ENCODE measurements around the gene PET117.
A peak's percentile ranks its signal among the peaks of the same experiment; 100 is the strongest.
"Not testable (repeated sequence)": the region's sequence is repeated elsewhere in the genome, so short reads cannot be mapped to it uniquely, and the experiment has no call there.

Gene PET117, protein sequence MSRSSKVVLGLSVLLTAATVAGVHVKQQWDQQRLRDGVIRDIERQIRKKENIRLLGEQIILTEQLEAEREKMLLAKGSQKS

DNA sequence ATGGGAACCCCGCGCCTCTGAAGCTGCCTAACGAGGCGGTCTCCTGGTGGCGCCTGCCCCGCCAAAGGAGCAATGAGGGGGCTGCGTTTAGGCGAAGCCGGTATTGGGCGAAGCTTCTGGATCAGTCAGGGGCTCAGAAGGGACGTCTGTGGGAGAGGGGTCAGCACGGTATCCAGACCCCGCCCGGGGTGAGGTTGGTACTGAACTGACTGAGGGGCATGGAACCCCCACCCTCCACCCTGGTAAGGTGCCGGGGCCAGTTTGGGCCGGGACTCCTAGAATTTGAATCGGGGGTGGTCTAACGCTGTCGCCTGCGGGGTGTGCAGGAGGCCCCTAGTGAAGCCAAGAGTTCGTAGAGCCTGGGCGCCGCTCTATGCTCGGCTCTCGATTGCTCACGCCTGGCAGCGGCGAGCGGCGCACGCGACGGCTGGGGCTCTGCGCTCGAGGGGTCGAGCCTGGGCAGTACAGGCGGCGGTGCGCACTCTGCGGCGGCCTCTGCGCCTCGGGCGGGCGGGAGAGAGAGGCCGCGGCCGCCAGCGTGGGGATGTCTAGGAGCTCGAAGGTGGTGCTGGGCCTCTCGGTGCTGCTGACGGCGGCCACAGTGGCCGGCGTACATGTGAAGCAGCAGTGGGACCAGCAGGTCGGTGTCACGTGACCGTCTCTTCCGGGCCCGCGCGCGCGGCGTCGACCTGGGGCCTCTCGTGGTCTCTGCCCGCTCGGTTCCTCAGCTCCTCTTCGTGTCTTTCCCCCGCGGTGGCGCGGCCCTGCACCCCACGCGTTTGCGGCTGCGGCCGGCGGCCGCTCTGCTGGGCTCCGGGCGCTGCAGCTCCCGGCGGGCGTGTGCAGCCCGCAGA is at the start of gene PET117, which contains the start of gene KAT14:
TSS of gene PET117 (plus strand) at position 452 of the 854 bp plus-strand sequence. CDS start at position 545, 93 bp downstream.
TSS of gene KAT14 (plus strand) at position 452 of the 854 bp plus-strand sequence. CDS start 4,798 bp downstream, outside the sequence.
- TF ChIP-seq, protein P1, sequence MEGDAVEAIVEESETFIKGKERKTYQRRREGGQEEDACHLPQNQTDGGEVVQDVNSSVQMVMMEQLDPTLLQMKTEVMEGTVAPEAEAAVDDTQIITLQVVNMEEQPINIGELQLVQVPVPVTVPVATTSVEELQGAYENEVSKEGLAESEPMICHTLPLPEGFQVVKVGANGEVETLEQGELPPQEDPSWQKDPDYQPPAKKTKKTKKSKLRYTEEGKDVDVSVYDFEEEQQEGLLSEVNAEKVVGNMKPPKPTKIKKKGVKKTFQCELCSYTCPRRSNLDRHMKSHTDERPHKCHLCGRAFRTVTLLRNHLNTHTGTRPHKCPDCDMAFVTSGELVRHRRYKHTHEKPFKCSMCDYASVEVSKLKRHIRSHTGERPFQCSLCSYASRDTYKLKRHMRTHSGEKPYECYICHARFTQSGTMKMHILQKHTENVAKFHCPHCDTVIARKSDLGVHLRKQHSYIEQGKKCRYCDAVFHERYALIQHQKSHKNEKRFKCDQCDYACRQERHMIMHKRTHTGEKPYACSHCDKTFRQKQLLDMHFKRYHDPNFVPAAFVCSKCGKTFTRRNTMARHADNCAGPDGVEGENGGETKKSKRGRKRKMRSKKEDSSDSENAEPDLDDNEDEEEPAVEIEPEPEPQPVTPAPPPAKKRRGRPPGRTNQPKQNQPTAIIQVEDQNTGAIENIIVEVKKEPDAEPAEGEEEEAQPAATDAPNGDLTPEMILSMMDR (IDR thresholded peaks at IDR 0.05; ENCODE audit: extremely low read depth, insufficient read depth, missing control alignments) = no peak
- in situ Hi-C loops (cut with MboI; ENCODE audit: low pct_unique_long_range_greater_than_20kb, low sequenced_read_pairs, unreplicated experiment) = no loop called here
- peak; percentile 89 for DNase-seq (ENCODE audit: low spot score)

DNA sequence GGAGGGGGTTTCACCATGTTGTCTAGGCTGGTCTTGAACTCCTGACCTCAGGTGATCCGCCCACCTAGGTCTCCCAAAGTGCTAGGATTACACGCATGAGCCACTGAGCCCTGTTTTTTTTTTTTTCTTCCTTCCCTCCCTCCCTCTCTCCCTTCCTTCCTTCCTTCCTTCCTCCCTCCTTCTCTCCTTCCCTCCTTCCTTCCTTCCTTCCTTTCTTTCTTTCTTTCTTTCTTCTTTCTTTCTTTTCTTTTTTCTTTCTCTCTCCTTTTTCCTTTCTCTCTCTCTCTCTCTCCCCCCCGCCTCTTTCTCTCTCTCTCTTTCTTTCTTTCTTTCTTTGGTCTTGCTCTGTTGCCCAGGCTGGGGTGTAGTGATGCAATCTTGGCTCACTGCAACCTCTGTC is 49.4 kb upstream of the PET117 start:
- in situ Hi-C loops (cut with MboI; ENCODE audit: low pct_unique_long_range_greater_than_20kb, low sequenced_read_pairs, unreplicated experiment) = not testable (repeated sequence)

DNA sequence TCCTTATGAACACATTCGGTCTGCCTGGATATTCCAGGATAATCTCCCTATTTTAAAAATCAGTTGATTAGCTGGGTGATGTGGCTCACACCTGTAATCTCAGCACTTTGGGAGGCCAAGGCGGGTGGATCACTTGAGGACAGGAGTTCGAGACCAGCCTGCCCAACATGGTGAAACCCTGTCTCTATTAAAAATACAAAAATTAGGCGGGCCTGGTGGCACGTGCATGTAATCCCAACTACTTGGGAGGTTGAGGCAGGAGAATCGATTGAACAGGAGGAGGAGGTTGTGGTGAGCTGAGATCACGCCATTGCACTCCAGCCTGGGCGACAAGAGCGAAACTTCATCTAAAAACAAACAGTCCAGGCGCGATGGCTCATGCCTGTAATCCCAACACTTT is 48.8 kb upstream of the PET117 start:
- in situ Hi-C loops (cut with MboI; ENCODE audit: low pct_unique_long_range_greater_than_20kb, low sequenced_read_pairs, unreplicated experiment); DNase-seq (ENCODE audit: low spot score): not testable (repeated sequence)

More for the DNA sequence above, 49.4 kb upstream of the PET117 start:
- not testable (repeated sequence) for DNase-seq (ENCODE audit: low spot score)

DNA sequence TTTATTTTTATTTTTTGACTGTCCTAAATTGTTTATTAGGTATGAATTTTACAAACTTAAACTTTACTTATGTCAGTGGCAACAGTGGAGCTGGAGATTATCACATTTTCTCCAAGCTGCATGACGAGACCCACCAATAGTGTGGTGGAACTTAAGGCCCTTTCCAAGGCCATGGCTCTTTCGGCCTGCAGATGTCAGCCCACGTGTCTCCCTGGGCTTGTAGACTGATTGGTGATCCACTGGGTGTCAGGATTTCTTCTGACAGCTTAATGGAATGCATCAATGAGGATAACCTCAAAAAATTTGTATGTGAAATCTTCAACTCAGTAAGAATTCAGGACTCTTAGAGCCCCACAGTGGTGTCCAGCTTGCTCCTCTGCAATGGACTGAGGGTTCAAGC is 47.6 kb upstream of the PET117 start:
- DNase-seq (ENCODE audit: low spot score) = no peak
- TF ChIP-seq, protein P1 (IDR thresholded peaks at IDR 0.05; ENCODE audit: extremely low read depth, insufficient read depth, missing control alignments) = no peak
- in situ Hi-C loops (cut with MboI; ENCODE audit: low pct_unique_long_range_greater_than_20kb, low sequenced_read_pairs, unreplicated experiment) = no loop called here

DNA sequence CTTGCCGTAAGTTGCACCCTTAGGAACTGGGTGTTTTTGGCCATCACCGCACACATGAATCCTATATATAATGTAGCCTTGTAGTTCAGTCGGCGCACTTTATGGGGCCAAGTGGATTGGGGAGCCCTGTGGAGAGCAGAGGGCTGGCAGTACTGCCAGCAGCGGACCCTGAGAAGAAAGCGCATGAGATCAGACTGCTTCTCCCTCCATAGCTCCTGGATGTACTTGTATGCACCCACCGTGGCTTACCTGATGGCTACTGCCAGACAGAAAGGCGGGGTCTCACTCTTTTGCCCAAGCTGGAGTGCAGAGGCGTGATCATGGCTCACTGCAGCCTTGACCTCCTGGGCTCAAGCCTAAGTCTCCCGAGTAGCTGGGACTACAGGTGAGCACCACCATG is 47.2 kb upstream of the PET117 start:
- TF ChIP-seq, protein P1 (IDR thresholded peaks at IDR 0.05; ENCODE audit: extremely low read depth, insufficient read depth, missing control alignments) = no peak
- DNase-seq (ENCODE audit: low spot score) = no peak
- in situ Hi-C loops (cut with MboI; ENCODE audit: low pct_unique_long_range_greater_than_20kb, low sequenced_read_pairs, unreplicated experiment) = no loop called here

DNA sequence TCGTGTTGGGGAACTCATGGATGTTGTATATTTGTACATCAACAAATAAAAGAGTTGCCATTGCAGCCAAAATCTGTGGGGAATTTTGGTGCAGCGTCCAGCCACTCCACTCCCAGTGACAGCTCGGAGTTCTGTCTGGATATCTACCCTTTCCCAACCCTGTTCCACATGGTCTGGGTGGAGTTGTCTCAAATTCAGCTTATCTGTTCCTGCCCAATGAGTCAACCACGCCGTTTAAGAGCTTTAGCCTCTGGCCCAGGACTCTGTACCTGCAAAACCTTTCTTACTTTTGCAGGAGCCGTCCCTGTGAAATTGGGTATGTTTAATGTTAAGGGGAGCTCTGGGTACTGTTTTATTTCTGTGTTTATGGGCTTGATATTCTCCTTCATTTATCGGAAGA is 46.0 kb upstream of the PET117 start:
- in situ Hi-C loops (cut with MboI; ENCODE audit: low pct_unique_long_range_greater_than_20kb, low sequenced_read_pairs, unreplicated experiment) = no loop called here
- TF ChIP-seq, protein P1 (IDR thresholded peaks at IDR 0.05; ENCODE audit: extremely low read depth, insufficient read depth, missing control alignments) = no peak
- no peak for DNase-seq (ENCODE audit: low spot score)

DNA sequence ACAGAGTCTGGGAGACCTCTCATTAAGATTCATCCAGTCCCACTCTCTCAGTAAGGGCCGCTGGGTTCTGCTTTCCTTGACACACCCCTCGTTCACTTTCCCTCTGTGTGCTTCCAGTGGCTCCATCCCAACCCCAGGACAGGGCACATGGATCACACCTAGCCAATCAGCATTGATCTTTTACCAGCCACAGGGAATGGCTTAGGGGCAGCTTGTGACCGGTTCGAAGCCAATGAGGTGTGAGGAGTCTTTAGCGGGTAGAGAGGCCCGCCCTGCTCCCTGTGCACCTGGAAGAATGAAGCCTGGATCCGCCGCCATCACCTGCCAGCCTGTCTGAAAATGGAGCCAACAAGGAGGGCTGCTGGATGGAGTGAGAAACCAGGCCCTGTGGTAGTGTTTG is 44.8 kb upstream of the PET117 start:
- in situ Hi-C loops (cut with MboI; ENCODE audit: low pct_unique_long_range_greater_than_20kb, low sequenced_read_pairs, unreplicated experiment) = no loop called here
- no peak for DNase-seq (ENCODE audit: low spot score)
- TF ChIP-seq, protein P1 (IDR thresholded peaks at IDR 0.05; ENCODE audit: extremely low read depth, insufficient read depth, missing control alignments) = no peak

Measured in GM13977 (cell line).